Skeletal muscle satellite cell (primary cell): ENCODE results near the gene EDDM3A.
"Not testable (repeated sequence)": the region's sequence is repeated elsewhere in the genome, so short reads cannot be mapped to it uniquely, and the experiment has no call there.

ENCODE experiments used
- H3K27me3 ChIP-seq: 2 replicates; pipeline ENCODE4 v1.7.0; 2013; ENCODE audit warnings: low read length; ENCODE audit not compliant: control insufficient read depth, insufficient read depth
- H3K36me3 ChIP-seq: 2 replicates; pipeline ENCODE4 v1.7.0; 2013; ENCODE audit warnings: mild to moderate bottlenecking, control low read depth, low read length; ENCODE audit not compliant: insufficient read depth
- H3K4me1 ChIP-seq: 2 replicates; pipeline ENCODE4 v1.7.0; 2013; ENCODE audit warnings: low read length; ENCODE audit not compliant: control insufficient read depth, insufficient read depth
- H3K4me2 ChIP-seq: 2 replicates; pipeline ENCODE4 v1.7.0; 2013; ENCODE audit warnings: mild to moderate bottlenecking, low read length
- H3K4me3 ChIP-seq: 2 replicates; pipeline ENCODE4 v1.7.0; 2013; ENCODE audit warnings: low read length
- H3K9ac ChIP-seq: 2 replicates; pipeline ENCODE4 v1.7.0; 2013; ENCODE audit warnings: mild to moderate bottlenecking, low read depth, low read length, moderate library complexity
- H3K9me3 ChIP-seq: replicated peaks from 2 replicates; pipeline ENCODE4 v1.7.0; 2013; ENCODE audit warnings: mild to moderate bottlenecking, control low read depth, low read length

The EDDM3A gene

GRCh38 chr14:20712904-20713303 is 32.8 kb upstream of the EDDM3A start:
- H3K36me3 ChIP-seq = no peaks in the 10 kb centered on the region
- H3K9me3 ChIP-seq = no peaks in the 10 kb centered on the region
- no peak overlapping the region for H3K4me3 ChIP-seq
- H3K9ac ChIP-seq = no peak overlapping the region
- H3K4me2 ChIP-seq = no peak overlapping the region
- no peaks in the 10 kb centered on the region for H3K4me1 ChIP-seq
- H3K27me3 ChIP-seq = peaks cover 21% of the 10 kb centered on the region

GRCh38 chr14:20714593-20715250 is 31.0 kb upstream of the EDDM3A start:
- Histone ChIP-seq H3K4me3 (no peak overlapping the region), H3K27me3 (peaks cover 15% of the 10 kb centered on the region), H3K9me3 (no peaks in the 10 kb centered on the region), H3K4me2 (no peak overlapping the region), H3K9ac (no peak overlapping the region), H3K4me1 (no peaks in the 10 kb centered on the region), H3K36me3 (no peaks in the 10 kb centered on the region)

GRCh38 chr14:20719777-20720176 is 25.9 kb upstream of the EDDM3A start:
- H3K4me1 ChIP-seq = no peaks in the 10 kb centered on the region
- H3K27me3 ChIP-seq = peaks cover 14% of the 10 kb centered on the region
- no peaks in the 10 kb centered on the region for H3K9me3 ChIP-seq
- no peak overlapping the region for H3K4me2 ChIP-seq
- H3K9ac ChIP-seq = no peak overlapping the region
- H3K4me3 ChIP-seq = no peak overlapping the region
- no peaks in the 10 kb centered on the region for H3K36me3 ChIP-seq

- Histone ChIP-seq H3K4me2 (no peak overlapping the region), H3K36me3 (no peaks in the 10 kb centered on the region), H3K27me3 (peaks cover 14% of the 10 kb centered on the region), H3K9ac (no peak overlapping the region), H3K4me1 (no peaks in the 10 kb centered on the region), H3K4me3 (no peak overlapping the region), H3K9me3 (no peaks in the 10 kb centered on the region)
These were observed 24.9 kb upstream of the EDDM3A start for GRCh38 chr14:20720741-20721140.

GRCh38 chr14:20722016-20722415 is 23.7 kb upstream of the EDDM3A start:
- Histone ChIP-seq H3K4me2 (no peak overlapping the region), H3K9me3 (no peaks in the 10 kb centered on the region), H3K36me3 (no peaks in the 10 kb centered on the region)

GRCh38 chr14:20723488-20723887 is 22.2 kb upstream of the EDDM3A start:
- H3K36me3 ChIP-seq = no peaks in the 10 kb centered on the region
- H3K9me3 ChIP-seq = no peaks in the 10 kb centered on the region
- H3K4me3 ChIP-seq = no peak overlapping the region
- no peak overlapping the region for H3K4me2 ChIP-seq
- H3K4me1 ChIP-seq = no peaks in the 10 kb centered on the region
- no peak overlapping the region for H3K9ac ChIP-seq
- H3K27me3 ChIP-seq = peaks cover 17% of the 10 kb centered on the region

More at GRCh38 chr14:20722016-20722415, 23.7 kb upstream of the EDDM3A start:
- H3K27me3 ChIP-seq = peaks cover 14% of the 10 kb centered on the region
- no peak overlapping the region for H3K4me3 ChIP-seq
- no peaks in the 10 kb centered on the region for H3K4me1 ChIP-seq
- H3K9ac ChIP-seq = no peak overlapping the region

GRCh38 chr14:20726121-20726520 is 19.6 kb upstream of the EDDM3A start:
- H3K4me1 ChIP-seq, H3K9ac ChIP-seq, H3K9me3 ChIP-seq, H3K4me2 ChIP-seq, H3K36me3 ChIP-seq, H3K4me3 ChIP-seq: not testable (repeated sequence)
- H3K27me3 ChIP-seq = peaks cover 17% of the 10 kb centered on the region

- Histone ChIP-seq H3K9ac (no peak overlapping the region), H3K4me2 (no peak overlapping the region), H3K4me1 (no peaks in the 10 kb centered on the region), H3K27me3 (peaks cover 17% of the 10 kb centered on the region), H3K36me3 (no peaks in the 10 kb centered on the region), H3K9me3 (no peaks in the 10 kb centered on the region), H3K4me3 (no peak overlapping the region)
These were observed 19.2 kb upstream of the EDDM3A start for GRCh38 chr14:20726531-20726930.

GRCh38 chr14:20730891-20731290 is 14.8 kb upstream of the EDDM3A start:
- Histone ChIP-seq H3K36me3 (no peaks in the 10 kb centered on the region), H3K4me1 (no peaks in the 10 kb centered on the region), H3K27me3 (peaks cover 3% of the 10 kb centered on the region), H3K4me3 (no peak overlapping the region), H3K4me2 (no peak overlapping the region), H3K9me3 (no peaks in the 10 kb centered on the region), H3K9ac (no peak overlapping the region)

- Histone ChIP-seq H3K4me3 (no peak overlapping the region), H3K4me1 (no peaks in the 10 kb centered on the region), H3K36me3 (no peaks in the 10 kb centered on the region), H3K9me3 (no peaks in the 10 kb centered on the region), H3K27me3 (peaks cover 3% of the 10 kb centered on the region), H3K9ac (no peak overlapping the region), H3K4me2 (no peak overlapping the region)
These were observed 13.2 kb upstream of the EDDM3A start for GRCh38 chr14:20732477-20732876.

- H3K9ac ChIP-seq = no peak overlapping the region
- H3K27me3 ChIP-seq = peaks cover 3% of the 10 kb centered on the region
- H3K36me3 ChIP-seq = no peaks in the 10 kb centered on the region
- H3K4me2 ChIP-seq = no peak overlapping the region
- H3K9me3 ChIP-seq = no peaks in the 10 kb centered on the region
- no peak overlapping the region for H3K4me3 ChIP-seq
- H3K4me1 ChIP-seq = no peaks in the 10 kb centered on the region
These were observed 12.6 kb upstream of the EDDM3A start for GRCh38 chr14:20732979-20733635.
